Liver (tissue), 10 donors: Measurements from ENCODE around the gene MYH7B. TPM values are rescaled to one million over a fixed set of nuclear protein-coding genes. Genes with fewer than 3 reads are reported as not detected.

ENCODE experiments used
- DNase-seq: peaks from one replicate; pipeline ENCODE4 v3.0.0-alpha.2; 2017; ENCODE audit warnings: low spot score
- H3K27ac ChIP-seq, 2 donors: one replicate each; pipeline ENCODE4 v1.7.0; 2013; ENCODE audit warnings: inconsistent platforms in 2 of 2, low read length in 2 of 2, control low read depth in 1 of 2, low read depth in 1 of 2, mild to moderate bottlenecking in 1 of 2
- H3K27me3 ChIP-seq, 4 donors: one replicate each; pipeline versions ENCODE4 v1.6.1 to v1.7.0; 2013; ENCODE audit warnings: low read length in 3 of 4, inconsistent platforms in 1 of 4, mild to moderate bottlenecking in 1 of 4, moderate library complexity in 1 of 4; ENCODE audit not compliant: control insufficient read depth in 4 of 4, insufficient read depth in 4 of 4
- H3K36me3 ChIP-seq, 4 donors: one replicate each; pipeline versions ENCODE4 v1.6.1 to v1.7.0; 2013; ENCODE audit warnings: low read length in 3 of 4, mild to moderate bottlenecking in 3 of 4, low read depth in 1 of 4, moderate library complexity in 1 of 4; ENCODE audit not compliant: control insufficient read depth in 4 of 4, insufficient read depth in 3 of 4
- H3K4me1 ChIP-seq, 4 donors: one replicate each; pipeline versions ENCODE4 v1.6.1 to v1.7.0; 2013; ENCODE audit warnings: low read length in 3 of 4, mild to moderate bottlenecking in 3 of 4, moderate library complexity in 1 of 4; ENCODE audit not compliant: control insufficient read depth in 4 of 4, insufficient read depth in 4 of 4
- H3K4me3 ChIP-seq, 3 donors: one replicate each; pipeline versions ENCODE4 v1.6.1 to v1.7.0; 2013; ENCODE audit warnings: low read length in 3 of 3, control low read depth in 1 of 3, low read depth in 1 of 3, mild to moderate bottlenecking in 1 of 3
- H3K9ac ChIP-seq, 2 donors: one replicate each; pipeline ENCODE4 v1.7.0; 2013; ENCODE audit warnings: low read length in 2 of 2, mild to moderate bottlenecking in 2 of 2, moderate library complexity in 2 of 2, control low read depth in 1 of 2, low read depth in 1 of 2
- H3K9me3 ChIP-seq, 4 donors: one replicate each; pipeline versions ENCODE4 v1.6.1 to v1.7.0; 2013; ENCODE audit warnings: low read length in 3 of 4; ENCODE audit not compliant: control insufficient read depth in 4 of 4
- EGR1 ChIP-seq, 2 donors: IDR thresholded peaks; 2 replicates each; pipeline ENCODE4 v1.6.1; 2016 to 2018; ENCODE audit warnings: antibody characterized with exemption in 2 of 2, low read depth in 2 of 2
- FOXA1 ChIP-seq: IDR thresholded peaks from 2 replicates; pipeline ENCODE4 v1.6.1; 2016; ENCODE audit warnings: antibody characterized with exemption
- FOXA2 ChIP-seq: IDR thresholded peaks from 2 replicates; pipeline ENCODE4 v1.6.1; 2016; ENCODE audit warnings: antibody characterized with exemption
- RAD21 ChIP-seq, 2 donors: IDR thresholded peaks; 2 replicates each; pipeline ENCODE4 v1.6.1; 2016; ENCODE audit warnings: antibody characterized with exemption in 2 of 2, mild to moderate bottlenecking in 2 of 2
- SP1 ChIP-seq: IDR thresholded peaks from 2 replicates; pipeline ENCODE4 v1.6.1; 2018; ENCODE audit warnings: antibody characterized with exemption, mild to moderate bottlenecking
- WGBS: extraction: QIAGEN DNeasy Blood & Tissue Kit; methylation state at CpG from one replicate; pipeline ENCODE4 v1.1.7; 2013; 5-methylcytosine and 5-hydroxymethylcytosine counted together
- polyA plus RNA-seq, 2 donors: library from polyadenylated mRNA; stranded (reverse) in 1 of 2; unstranded in 1 of 2; fragments of 200-250 nt in 1 of 2; fragments of >200 nt in 1 of 2; fragmentation: Nextera tagmentation in 1 of 2; extraction: Ambion mirVana in 1 of 2; gene quantifications; one replicate each; pipeline versions ENCODE4 v1.2.1 to v1.2.3, GENCODE V29; 2013 to 2015
- small RNA-seq: library from RNA; depleted of rRNA; stranded (forward); fragments of <200 nt; gene quantifications from one replicate; pipeline ENCODE3, GENCODE V24; 2014
- total RNA-seq, 2 donors: library from RNA; depleted of rRNA; stranded (reverse); fragments of >200 nt; gene quantifications; one replicate each; pipeline ENCODE4 v1.2.3, GENCODE V29; 2014
- TF ChIP-seq, protein P1 (sequence below): fragments of 150-350 bp; IDR thresholded peaks from 2 replicates; pipeline ENCODE4 v1.5.1; 2017; ENCODE audit warnings: improper control_type of control experiment, low read depth, low read length; ENCODE audit not compliant: missing input control
- TF ChIP-seq, protein P2 (sequence below): IDR thresholded peaks from 2 replicates; pipeline ENCODE4 v1.6.1; 2016; ENCODE audit warnings: antibody characterized with exemption
- TF ChIP-seq, protein P3 (sequence below): IDR thresholded peaks from 2 replicates; pipeline ENCODE4 v1.6.1; 2016; ENCODE audit warnings: antibody characterized with exemption
- TF ChIP-seq, protein P4 (sequence below): IDR thresholded peaks from 2 replicates; pipeline ENCODE4 v1.6.1; 2016; ENCODE audit warnings: antibody characterized with exemption, mild to moderate bottlenecking
- donor health status: healthy.
- donor health status: healthy.
- donor health status: healthy.
- donor health status: healthy.
- donor health status: healthy.

The MYH7B gene
- total and polyA plus RNA-seq, 4 donors = 0.12 to 0.33 (median 0.24) TPM

DNA sequence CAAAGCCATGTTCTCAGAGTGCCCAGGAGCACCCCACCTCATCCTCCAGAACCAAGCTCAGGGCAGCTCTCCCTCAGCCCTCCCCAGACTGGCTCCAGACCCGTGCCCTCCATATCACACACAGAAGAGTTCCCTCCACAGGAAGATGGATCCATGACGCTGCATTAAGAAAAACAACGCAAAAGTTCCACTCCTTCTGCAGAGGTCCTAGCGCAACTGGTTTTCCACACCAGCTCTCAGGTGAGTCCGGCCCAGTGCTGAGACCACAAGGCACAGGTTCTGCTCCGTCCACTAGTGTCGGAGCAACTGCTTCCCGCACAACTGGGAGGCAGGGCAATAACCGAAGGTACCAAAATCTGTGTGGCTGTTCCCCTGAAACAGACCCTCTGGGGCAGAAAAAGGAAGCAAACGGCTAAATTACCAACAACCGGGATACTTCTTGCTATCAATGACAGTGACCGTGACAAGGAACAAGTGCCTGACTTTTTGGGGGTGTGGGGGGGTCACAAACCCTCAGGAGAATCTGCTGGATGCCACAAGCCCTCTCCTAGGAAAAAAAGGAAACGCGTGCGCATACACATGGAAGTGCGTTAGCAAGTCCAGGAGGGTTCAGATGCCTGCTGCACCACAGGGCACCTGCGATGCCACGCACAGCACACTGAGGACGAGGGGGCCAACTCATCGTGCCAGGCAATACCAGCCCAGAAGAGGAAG, 49.2 kb downstream of the MYH7B start:
- Histone ChIP-seq H3K27me3 (no peaks in the 10 kb centered on the region), H3K36me3 (peaks cover 39 to 89% (median 55%) of the 10 kb centered on the region in 4 donors), H3K9me3 (no peaks in the 10 kb centered on the region), H3K27ac (no peak overlapping the region), H3K4me3 (no peak overlapping the region), H3K9ac (no peak overlapping the region), H3K4me1 (peaks cover 10 to 25% (median 17%) of the 10 kb centered on the region in 4 donors)
- 94% methylated on average over 20 of the region's 20 CpGs for WGBS
- DNase-seq = no peak
- TF ChIP-seq, protein P1, sequence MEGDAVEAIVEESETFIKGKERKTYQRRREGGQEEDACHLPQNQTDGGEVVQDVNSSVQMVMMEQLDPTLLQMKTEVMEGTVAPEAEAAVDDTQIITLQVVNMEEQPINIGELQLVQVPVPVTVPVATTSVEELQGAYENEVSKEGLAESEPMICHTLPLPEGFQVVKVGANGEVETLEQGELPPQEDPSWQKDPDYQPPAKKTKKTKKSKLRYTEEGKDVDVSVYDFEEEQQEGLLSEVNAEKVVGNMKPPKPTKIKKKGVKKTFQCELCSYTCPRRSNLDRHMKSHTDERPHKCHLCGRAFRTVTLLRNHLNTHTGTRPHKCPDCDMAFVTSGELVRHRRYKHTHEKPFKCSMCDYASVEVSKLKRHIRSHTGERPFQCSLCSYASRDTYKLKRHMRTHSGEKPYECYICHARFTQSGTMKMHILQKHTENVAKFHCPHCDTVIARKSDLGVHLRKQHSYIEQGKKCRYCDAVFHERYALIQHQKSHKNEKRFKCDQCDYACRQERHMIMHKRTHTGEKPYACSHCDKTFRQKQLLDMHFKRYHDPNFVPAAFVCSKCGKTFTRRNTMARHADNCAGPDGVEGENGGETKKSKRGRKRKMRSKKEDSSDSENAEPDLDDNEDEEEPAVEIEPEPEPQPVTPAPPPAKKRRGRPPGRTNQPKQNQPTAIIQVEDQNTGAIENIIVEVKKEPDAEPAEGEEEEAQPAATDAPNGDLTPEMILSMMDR = no peak
- TF ChIP-seq, protein P2, sequence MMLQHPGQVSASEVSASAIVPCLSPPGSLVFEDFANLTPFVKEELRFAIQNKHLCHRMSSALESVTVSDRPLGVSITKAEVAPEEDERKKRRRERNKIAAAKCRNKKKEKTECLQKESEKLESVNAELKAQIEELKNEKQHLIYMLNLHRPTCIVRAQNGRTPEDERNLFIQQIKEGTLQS = no peak
- TF ChIP-seq FOXA2 (no peak), RAD21 (IDR thresholded peaks at IDR 0.05) (no peak), EGR1 (IDR thresholded peaks at IDR 0.05; ENCODE audit: low read depth in 2 of 2) (no peak), SP1 (no peak), FOXA1 (no peak)
- TF ChIP-seq, protein P3, sequence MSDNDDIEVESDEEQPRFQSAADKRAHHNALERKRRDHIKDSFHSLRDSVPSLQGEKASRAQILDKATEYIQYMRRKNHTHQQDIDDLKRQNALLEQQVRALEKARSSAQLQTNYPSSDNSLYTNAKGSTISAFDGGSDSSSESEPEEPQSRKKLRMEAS = no peak
- TF ChIP-seq, protein P4, sequence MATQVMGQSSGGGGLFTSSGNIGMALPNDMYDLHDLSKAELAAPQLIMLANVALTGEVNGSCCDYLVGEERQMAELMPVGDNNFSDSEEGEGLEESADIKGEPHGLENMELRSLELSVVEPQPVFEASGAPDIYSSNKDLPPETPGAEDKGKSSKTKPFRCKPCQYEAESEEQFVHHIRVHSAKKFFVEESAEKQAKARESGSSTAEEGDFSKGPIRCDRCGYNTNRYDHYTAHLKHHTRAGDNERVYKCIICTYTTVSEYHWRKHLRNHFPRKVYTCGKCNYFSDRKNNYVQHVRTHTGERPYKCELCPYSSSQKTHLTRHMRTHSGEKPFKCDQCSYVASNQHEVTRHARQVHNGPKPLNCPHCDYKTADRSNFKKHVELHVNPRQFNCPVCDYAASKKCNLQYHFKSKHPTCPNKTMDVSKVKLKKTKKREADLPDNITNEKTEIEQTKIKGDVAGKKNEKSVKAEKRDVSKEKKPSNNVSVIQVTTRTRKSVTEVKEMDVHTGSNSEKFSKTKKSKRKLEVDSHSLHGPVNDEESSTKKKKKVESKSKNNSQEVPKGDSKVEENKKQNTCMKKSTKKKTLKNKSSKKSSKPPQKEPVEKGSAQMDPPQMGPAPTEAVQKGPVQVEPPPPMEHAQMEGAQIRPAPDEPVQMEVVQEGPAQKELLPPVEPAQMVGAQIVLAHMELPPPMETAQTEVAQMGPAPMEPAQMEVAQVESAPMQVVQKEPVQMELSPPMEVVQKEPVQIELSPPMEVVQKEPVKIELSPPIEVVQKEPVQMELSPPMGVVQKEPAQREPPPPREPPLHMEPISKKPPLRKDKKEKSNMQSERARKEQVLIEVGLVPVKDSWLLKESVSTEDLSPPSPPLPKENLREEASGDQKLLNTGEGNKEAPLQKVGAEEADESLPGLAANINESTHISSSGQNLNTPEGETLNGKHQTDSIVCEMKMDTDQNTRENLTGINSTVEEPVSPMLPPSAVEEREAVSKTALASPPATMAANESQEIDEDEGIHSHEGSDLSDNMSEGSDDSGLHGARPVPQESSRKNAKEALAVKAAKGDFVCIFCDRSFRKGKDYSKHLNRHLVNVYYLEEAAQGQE = no peak

Small RNA genes lying within 50 kb of the gene (small RNA-seq; reads per million reads assigned to genes)
- gene MIR499A = 0.60 reads per million, percentile 63 among the genes with 10 or more reads in this experiment

Other genes starting within 250 kb of the MYH7B start
- gene NCOA6, start 130.2 kb upstream of the MYH7B start, total RNA-seq = 1 to 10 TPM; 5.4 to 6.1 TPM
- gene NCOA6, start 130.2 kb upstream of the MYH7B start, polyA plus RNA-seq = 10 to 100 TPM in 1 of 2 donors, 1 to 10 TPM in 1; 6.4 to 13.1 TPM
- gene GGT7, start 83.0 kb upstream of the MYH7B start, total RNA-seq = 1 to 10 TPM; 5.4 to 6.5 TPM
- 1 to 10 TPM; 3.7 to 8.1 TPM for gene GGT7, start 83.0 kb upstream of the MYH7B start, polyA plus RNA-seq
- 100 to 1,000 TPM; 103 to 260 TPM for gene ACSS2, start 79.3 kb upstream of the MYH7B start, total RNA-seq
- gene ACSS2, start 79.3 kb upstream of the MYH7B start, polyA plus RNA-seq = 10 to 100 TPM; 29.8 to 56.6 TPM
- 10 to 100 TPM; 20.8 to 38.8 TPM for gene GSS, start 62 bp upstream of the MYH7B start, total RNA-seq
- 10 to 100 TPM; 33.2 to 37.6 TPM for gene GSS, start 62 bp upstream of the MYH7B start, polyA plus RNA-seq
- 10 to 100 TPM; 34.8 to 57.2 TPM for gene TRPC4AP, start 136.9 kb downstream of the MYH7B start, total RNA-seq
- gene TRPC4AP, start 136.9 kb downstream of the MYH7B start, polyA plus RNA-seq = 10 to 100 TPM; 26.3 to 32.8 TPM
- gene EDEM2, start 191.5 kb downstream of the MYH7B start, total RNA-seq = 10 to 100 TPM; 15.5 to 32.5 TPM
- 10 to 100 TPM; 22.2 to 22.3 TPM for gene EDEM2, start 191.5 kb downstream of the MYH7B start, polyA plus RNA-seq
- gene PROCR, start 216.2 kb downstream of the MYH7B start, total RNA-seq = 1 to 10 TPM; 3.7 to 6.7 TPM
- 1 to 10 TPM; 5.3 to 7.6 TPM for gene PROCR, start 216.2 kb downstream of the MYH7B start, polyA plus RNA-seq